PFSK-1 (cell line): ENCODE data around the gene S100A2.

Source experiments
- FOXP2 ChIP-seq: optimal IDR thresholded peaks from 2 replicates; pipeline ENCODE3; 2011; ENCODE audit warnings: borderline replicate concordance, control low read depth, inconsistent platforms; ENCODE audit not compliant: insufficient read depth; ENCODE audit errors: extremely low read length, extremely low read depth
- POLR2AphosphoS5 ChIP-seq: IDR thresholded peaks from 2 replicates; pipeline ENCODE4 v1.6.1; 2012; ENCODE audit warnings: low read depth, mild to moderate bottlenecking, control low read depth, low read length, moderate library complexity
- SIN3A ChIP-seq: IDR thresholded peaks from 2 replicates; pipeline ENCODE4 v1.6.1; 2012; ENCODE audit warnings: mild to moderate bottlenecking, low read length, moderate library complexity, borderline replicate concordance; ENCODE audit not compliant: insufficient read depth
- TAF1 ChIP-seq: IDR thresholded peaks from 2 replicates; pipeline ENCODE4 v1.6.1; 2012; ENCODE audit warnings: low read length, control low read depth, borderline replicate concordance; ENCODE audit not compliant: insufficient read depth
- TF ChIP-seq, protein P1 (sequence below), 2 experiments: IDR thresholded peaks; 2 replicates each; pipeline versions ENCODE4 v1.6.1 to v1.8.0; 2011 to 2012; ENCODE audit warnings: low read depth in 2 of 2, low read length in 2 of 2, control low read depth in 1 of 2, inconsistent platforms in 1 of 2, mild to moderate bottlenecking in 1 of 2, moderate library complexity in 1 of 2; ENCODE audit not compliant: insufficient read depth in 1 of 2

The S100A2 gene

GRCh38 chr1:153613406-153613805 is 47.8 kb upstream of the S100A2 start:
- TF ChIP-seq FOXP2 (no peak), SIN3A (no peak), POLR2AphosphoS5 (no peak)

DNA sequence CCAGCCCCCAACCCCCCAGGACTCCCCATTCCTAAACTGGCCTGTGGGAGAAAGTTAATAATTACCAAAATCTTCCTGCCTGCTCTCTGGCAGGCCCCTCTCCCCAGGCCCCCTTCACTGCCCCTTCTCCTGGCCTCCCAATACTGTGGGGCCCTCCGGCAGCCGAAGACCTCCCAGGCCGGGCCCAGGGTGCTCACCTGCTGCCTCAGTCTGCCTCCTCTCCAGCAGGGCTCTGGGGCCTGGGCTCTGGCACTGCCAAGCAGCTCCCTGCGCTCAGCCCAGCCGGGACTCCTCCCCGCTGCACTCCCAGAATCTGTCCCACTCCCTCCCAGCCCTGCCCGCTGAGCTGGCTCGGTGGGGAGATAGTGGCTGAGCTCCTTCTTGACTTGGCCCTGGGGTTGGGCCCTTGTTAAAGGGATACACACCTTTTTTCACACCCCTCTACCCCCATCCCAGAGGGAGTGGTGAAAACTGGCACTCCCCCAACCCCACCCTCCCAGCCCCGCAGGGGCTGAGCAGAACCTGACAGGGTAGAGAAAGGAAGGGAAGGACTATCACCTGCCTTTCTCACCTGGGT is 47.2 kb upstream of the S100A2 start, which contains the start of gene S100A16:
Gene S100A16, minus strand, starts transcription at position 383 of the 577 bp plus-strand sequence. CDS start 4,986 bp downstream, outside the sequence.
- no peak for TF ChIP-seq SIN3A

DNA sequence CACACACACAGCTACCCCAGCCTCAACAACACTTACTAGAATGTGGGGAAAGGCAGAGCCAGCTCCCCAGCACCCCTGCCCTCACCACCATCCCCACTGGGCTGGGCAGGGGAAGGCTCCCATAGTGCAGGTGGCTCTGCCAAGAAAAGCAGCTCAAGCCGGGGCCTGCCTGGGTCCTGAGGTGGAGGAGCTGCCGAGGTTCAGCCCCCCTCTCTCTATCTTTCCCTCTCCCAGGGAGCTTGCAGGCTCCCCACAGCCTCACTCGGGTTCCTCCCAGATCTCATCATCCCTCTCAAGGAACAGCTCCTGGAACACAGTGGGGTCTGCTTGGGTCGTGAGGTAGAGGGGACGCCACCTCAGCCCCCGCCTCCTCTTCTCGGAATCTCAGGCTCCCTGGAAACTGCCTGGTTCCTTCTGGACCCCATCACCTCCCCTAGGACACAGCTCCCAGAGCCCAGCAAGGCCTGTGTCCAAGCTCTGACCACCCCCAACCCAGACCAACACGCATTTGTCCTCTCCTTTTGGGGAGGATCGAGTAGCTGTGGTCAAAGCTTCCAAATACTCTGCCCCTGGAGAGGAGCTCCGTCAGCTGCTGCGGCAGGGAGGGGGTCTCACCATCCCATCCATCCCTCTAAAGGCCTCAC is 46.6 kb upstream of the S100A2 start:
- TF ChIP-seq TAF1 = no peak
- no peak for TF ChIP-seq FOXP2
- TF ChIP-seq, protein P1, sequence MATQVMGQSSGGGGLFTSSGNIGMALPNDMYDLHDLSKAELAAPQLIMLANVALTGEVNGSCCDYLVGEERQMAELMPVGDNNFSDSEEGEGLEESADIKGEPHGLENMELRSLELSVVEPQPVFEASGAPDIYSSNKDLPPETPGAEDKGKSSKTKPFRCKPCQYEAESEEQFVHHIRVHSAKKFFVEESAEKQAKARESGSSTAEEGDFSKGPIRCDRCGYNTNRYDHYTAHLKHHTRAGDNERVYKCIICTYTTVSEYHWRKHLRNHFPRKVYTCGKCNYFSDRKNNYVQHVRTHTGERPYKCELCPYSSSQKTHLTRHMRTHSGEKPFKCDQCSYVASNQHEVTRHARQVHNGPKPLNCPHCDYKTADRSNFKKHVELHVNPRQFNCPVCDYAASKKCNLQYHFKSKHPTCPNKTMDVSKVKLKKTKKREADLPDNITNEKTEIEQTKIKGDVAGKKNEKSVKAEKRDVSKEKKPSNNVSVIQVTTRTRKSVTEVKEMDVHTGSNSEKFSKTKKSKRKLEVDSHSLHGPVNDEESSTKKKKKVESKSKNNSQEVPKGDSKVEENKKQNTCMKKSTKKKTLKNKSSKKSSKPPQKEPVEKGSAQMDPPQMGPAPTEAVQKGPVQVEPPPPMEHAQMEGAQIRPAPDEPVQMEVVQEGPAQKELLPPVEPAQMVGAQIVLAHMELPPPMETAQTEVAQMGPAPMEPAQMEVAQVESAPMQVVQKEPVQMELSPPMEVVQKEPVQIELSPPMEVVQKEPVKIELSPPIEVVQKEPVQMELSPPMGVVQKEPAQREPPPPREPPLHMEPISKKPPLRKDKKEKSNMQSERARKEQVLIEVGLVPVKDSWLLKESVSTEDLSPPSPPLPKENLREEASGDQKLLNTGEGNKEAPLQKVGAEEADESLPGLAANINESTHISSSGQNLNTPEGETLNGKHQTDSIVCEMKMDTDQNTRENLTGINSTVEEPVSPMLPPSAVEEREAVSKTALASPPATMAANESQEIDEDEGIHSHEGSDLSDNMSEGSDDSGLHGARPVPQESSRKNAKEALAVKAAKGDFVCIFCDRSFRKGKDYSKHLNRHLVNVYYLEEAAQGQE (IDR thresholded peaks at IDR 0.05; ENCODE audit: insufficient read depth in 1 of 2, low read depth in 2 of 2, low read length in 2 of 2) = no peak

- TF ChIP-seq TAF1 = no peak
- TF ChIP-seq, protein P1 (IDR thresholded peaks at IDR 0.05; ENCODE audit: insufficient read depth in 1 of 2, low read depth in 2 of 2, low read length in 2 of 2) = no peak
- no peak for TF ChIP-seq POLR2AphosphoS5
- no peak for TF ChIP-seq SIN3A
- TF ChIP-seq FOXP2 = no peak
These were observed 45.7 kb upstream of the S100A2 start for GRCh38 chr1:153611356-153611755.

GRCh38 chr1:153610811-153611301 is 45.2 kb upstream of the S100A2 start:
- TF ChIP-seq FOXP2 (no peak), POLR2AphosphoS5 (no peak), TAF1 (no peak), SIN3A (no peak)
- TF ChIP-seq, protein P1 (IDR thresholded peaks at IDR 0.05; ENCODE audit: insufficient read depth in 1 of 2, low read depth in 2 of 2, low read length in 2 of 2) = no peak

DNA sequence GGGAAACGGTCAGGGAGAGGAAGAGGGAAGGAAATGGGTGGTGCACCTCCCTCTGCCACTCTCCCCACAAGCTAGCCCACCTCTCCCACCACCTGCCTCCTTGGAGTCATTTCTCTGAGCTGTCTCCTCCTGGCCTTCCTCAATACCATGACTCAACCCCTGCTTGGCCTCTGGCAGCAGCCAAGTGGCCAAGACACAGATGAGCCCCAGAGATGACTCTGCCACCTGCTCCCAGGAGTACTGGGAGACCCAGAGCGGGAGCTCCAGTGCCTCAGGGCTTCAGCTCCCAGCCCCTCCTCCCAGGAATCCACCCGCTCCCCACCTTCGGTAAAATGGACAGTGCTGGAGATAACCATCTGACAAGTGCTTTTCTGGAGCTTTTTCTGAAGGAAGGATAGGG is 44.7 kb upstream of the S100A2 start:
- TF ChIP-seq FOXP2 (no peak), SIN3A (no peak), TAF1 (no peak), POLR2AphosphoS5 (no peak)
- TF ChIP-seq, protein P1 (IDR thresholded peaks at IDR 0.05; ENCODE audit: insufficient read depth in 1 of 2, low read depth in 2 of 2, low read length in 2 of 2) = no peak
